CD14-positive monocyte (primary cell): ENCODE data around the gene PKDREJ. TPM values are rescaled to one million over a fixed set of nuclear protein-coding genes. Genes with fewer than 3 reads are reported as not detected.

Experiments used
- DNase-seq, 3 donors: peaks; one replicate each; pipeline ENCODE4 v3.0.0-alpha.2; 2011 to 2022
- H2AFZ ChIP-seq: 2 replicates; pipeline ENCODE4 v1.6.0; 2012; ENCODE audit warnings: mild to moderate bottlenecking, low read depth, low read length, inconsistent platforms; ENCODE audit not compliant: insufficient read depth, poor library complexity, severe bottlenecking
- H3K27ac ChIP-seq, 2 donors: 1 replicate in 1 of 2; 2 replicates in 1 of 2; pipeline ENCODE4 v1.5.1; 2012 to 2013; ENCODE audit warnings: low read length in 2 of 2, control low read depth in 1 of 2, inconsistent platforms in 1 of 2, low read depth in 1 of 2, mild to moderate bottlenecking in 1 of 2
- H3K27me3 ChIP-seq, 2 donors: one replicate each; pipeline versions ENCODE4 v1.6.0 to v1.6.1; 2011 to 2013; ENCODE audit warnings: low read length in 2 of 2; ENCODE audit not compliant: control insufficient read depth in 2 of 2, insufficient read depth in 2 of 2
- H3K36me3 ChIP-seq, 2 donors: replicated peaks in 1 of 2; 1 replicate in 1 of 2; 2 replicates in 1 of 2; pipeline versions ENCODE4 v1.5.1 to v1.6.1; 2012 to 2013; ENCODE audit warnings: low read length in 2 of 2, control low read depth in 1 of 2, inconsistent platforms in 1 of 2, mild to moderate bottlenecking in 1 of 2; ENCODE audit not compliant: insufficient read depth in 2 of 2, control insufficient read depth in 1 of 2
- H3K4me1 ChIP-seq, 2 donors: 1 replicate in 1 of 2; 2 replicates in 1 of 2; pipeline versions ENCODE4 v1.5.1 to v1.6.1; 2012 to 2013; ENCODE audit warnings: low read length in 2 of 2, control low read depth in 1 of 2, inconsistent platforms in 1 of 2, mild to moderate bottlenecking in 1 of 2, moderate library complexity in 1 of 2; ENCODE audit not compliant: insufficient read depth in 2 of 2, control insufficient read depth in 1 of 2
- H3K4me2 ChIP-seq: replicated peaks from 2 replicates; pipeline ENCODE3; 2012; ENCODE audit warnings: low read length, moderate library complexity, mild to moderate bottlenecking; ENCODE audit not compliant: poor library complexity, severe bottlenecking; ENCODE audit errors: extremely low read depth
- H3K4me3 ChIP-seq, 3 experiments: fragments of 200-600 bp in 1 of 3; sonication (generic) in 1 of 3; replicated peaks in 1 of 3; 1 replicate in 2 of 3; 2 replicates in 1 of 3; pipeline ENCODE4 v1.5.1; 2011 to 2013; ENCODE audit warnings: low read length in 3 of 3, mild to moderate bottlenecking in 3 of 3, control low read depth in 2 of 3, low read depth in 2 of 3, inconsistent platforms in 1 of 3, moderate library complexity in 1 of 3
- H3K79me2 ChIP-seq: 2 replicates; pipeline ENCODE4 v1.6.0; 2012; ENCODE audit warnings: mild to moderate bottlenecking, control low read depth, inconsistent platforms, low read length, moderate library complexity; ENCODE audit not compliant: insufficient read depth
- H3K9ac ChIP-seq: 2 replicates; pipeline ENCODE4 v1.6.0; 2017; ENCODE audit warnings: low read length, mild to moderate bottlenecking; ENCODE audit not compliant: insufficient read depth, poor library complexity, severe bottlenecking
- H3K9me3 ChIP-seq, 2 donors: replicated peaks in 1 of 2; 1 replicate in 1 of 2; 2 replicates in 1 of 2; pipeline versions ENCODE4 v1.5.1 to v1.6.1; 2012 to 2013; ENCODE audit warnings: low read length in 2 of 2, control low read depth in 1 of 2; ENCODE audit not compliant: control insufficient read depth in 1 of 2, insufficient read depth in 1 of 2
- H4K20me1 ChIP-seq: 2 replicates; pipeline ENCODE4 v1.6.0; 2012; ENCODE audit warnings: mild to moderate bottlenecking, low read length, control low read depth, moderate library complexity; ENCODE audit not compliant: insufficient read depth
- H3K27ac Mint-ChIP-seq, 7 donors: one replicate each; pipeline ENCODE4 v1.8.0; 2020; ENCODE audit warnings: mild to moderate bottlenecking in 7 of 7, mixed read lengths in 7 of 7, moderate library complexity in 6 of 7, inconsistent platforms in 2 of 7
- H3K27me3 Mint-ChIP-seq, 3 donors: one replicate each; pipeline ENCODE4 v1.8.0; 2021 to 2022; ENCODE audit warnings: low read depth in 3 of 3, mild to moderate bottlenecking in 3 of 3, mixed read lengths in 3 of 3, moderate library complexity in 3 of 3, inconsistent platforms in 1 of 3
- H3K36me3 Mint-ChIP-seq, 2 donors: one replicate each; pipeline ENCODE4 v1.8.0; 2020; ENCODE audit warnings: mixed read lengths in 2 of 2, inconsistent platforms in 1 of 2, mild to moderate bottlenecking in 1 of 2
- H3K4me1 Mint-ChIP-seq: one replicate; pipeline ENCODE4 v1.8.0; 2020; ENCODE audit warnings: mild to moderate bottlenecking, mixed read lengths
- H3K4me3 Mint-ChIP-seq, 2 donors: one replicate each; pipeline ENCODE4 v1.8.0; 2020; ENCODE audit warnings: mild to moderate bottlenecking in 2 of 2, mixed read lengths in 2 of 2, moderate library complexity in 1 of 2
- H3K9me3 Mint-ChIP-seq, 7 donors: one replicate each; pipeline ENCODE4 v1.8.0; 2020 to 2022; ENCODE audit warnings: mixed read lengths in 7 of 7, mild to moderate bottlenecking in 6 of 7, moderate library complexity in 6 of 7, inconsistent platforms in 2 of 7
- CTCF ChIP-seq: fragments of 200-600 bp; IDR thresholded peaks from one replicate; pipeline ENCODE4 v1.8.0; 2022; ENCODE audit warnings: antibody characterized with exemption, mild to moderate bottlenecking
- WGBS: methylation state at CpG from one replicate; pipeline ENCODE4 v1.1.5; 2013; ENCODE audit warnings: missing lambda C conversion rate; ENCODE audit not compliant: insufficient coverage; 5-methylcytosine and 5-hydroxymethylcytosine counted together
- intact Hi-C, 2 donors: fragments of 100-400 bp; cut with micrococcal nuclease; formaldehyde crosslinking; loops; one replicate each; pipeline versions ENCODE4 v1.15.0 to v1.15.1; 2023
- polyA plus RNA-seq, 3 donors: library from polyadenylated mRNA; depleted of rRNA in 1 of 3; unstranded in 2 of 3; stranded (reverse) in 1 of 3; fragments of 300-500 nt in 2 of 3; fragments of >200 nt in 1 of 3; fragmentation: Illumina TruSeq in 2 of 3; gene quantifications; 1 replicate in 2 of 3; 2 replicates in 1 of 3; pipeline ENCODE4 v1.2.3, GENCODE V29; 2012 to 2021

PKDREJ gene
- polyA plus RNA-seq, 3 donors, result not detected

DNA sequence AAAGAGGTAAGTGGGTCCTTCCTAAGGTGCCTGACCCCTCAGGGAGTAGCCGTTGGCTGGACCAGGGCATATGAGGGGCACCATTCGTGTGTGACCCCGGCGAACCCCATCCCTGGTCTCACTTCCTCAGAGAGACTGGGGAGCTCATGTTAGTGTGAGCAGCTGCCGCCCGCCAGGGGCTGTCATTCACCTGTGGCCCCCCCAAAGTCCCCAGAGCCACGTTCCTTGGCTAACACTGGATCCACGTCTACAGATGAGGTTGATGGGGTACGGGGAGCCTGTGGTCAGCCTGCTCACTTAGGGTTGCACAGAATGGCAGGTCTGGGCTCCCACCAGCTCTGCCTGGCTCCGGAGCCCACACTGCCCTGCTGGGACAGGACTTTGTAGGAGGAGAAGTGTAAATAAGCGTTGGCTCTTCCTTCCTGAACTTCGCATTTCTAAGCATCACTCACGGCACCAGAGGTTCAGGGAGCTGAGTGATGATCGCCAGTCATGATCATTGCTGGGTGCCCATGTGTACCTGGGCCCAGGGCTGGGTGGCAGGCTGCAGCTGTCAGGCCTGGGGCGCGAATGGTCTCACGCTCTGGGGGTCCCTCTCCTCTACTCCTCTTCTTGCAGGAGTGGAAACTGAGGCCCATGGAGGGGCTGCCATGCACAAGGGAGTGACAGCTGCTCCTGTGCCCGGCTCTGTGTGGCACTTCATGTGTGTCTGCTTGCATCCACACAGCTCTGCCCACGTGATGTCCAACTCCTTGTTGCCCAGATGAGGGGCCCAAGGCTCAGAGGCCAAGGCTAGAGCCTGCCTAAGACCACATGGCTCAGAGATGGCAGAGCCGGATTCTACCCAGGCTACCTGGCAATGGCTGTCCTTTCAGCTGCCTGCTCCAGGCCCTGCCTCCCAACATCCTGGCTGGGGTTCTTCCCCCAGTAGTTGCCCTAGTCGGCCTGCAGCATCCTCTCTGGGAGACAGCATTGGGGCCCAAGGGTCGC, 15.8 kb upstream of the PKDREJ start:
- no peak overlapping the region for H3K4me2 ChIP-seq
- Mint-ChIP-seq H3K36me3 (peaks cover 78 to 95% of the 10 kb centered on the region in 2 donors), H3K27ac (no peak overlapping the region), H3K4me3 (no peak overlapping the region), H3K4me1 (no peaks in the 10 kb centered on the region), H3K9me3 (peaks cover 0 to 7% (median 0%) of the 10 kb centered on the region in 7 donors), H3K27me3 (no peaks in the 10 kb centered on the region)
- intact Hi-C loops, result no loop called here
- no peaks in the 10 kb centered on the region for H3K27me3 ChIP-seq
- no peak overlapping the region for H3K27ac ChIP-seq
- no peak for DNase-seq
- 97% methylated on average over 19 of the region's 22 CpGs for WGBS
- H3K4me3 ChIP-seq, result no peak overlapping the region
- H3K79me2 ChIP-seq, result no peaks in the 10 kb centered on the region
- TF ChIP-seq CTCF, result no peak
- no peaks in the 10 kb centered on the region for H3K9me3 ChIP-seq
- H4K20me1 ChIP-seq, result no peaks in the 10 kb centered on the region
- H3K4me1 ChIP-seq, result no peaks in the 10 kb centered on the region
- H3K36me3 ChIP-seq, result peaks cover 78 to 97% of the 10 kb centered on the region in 2 donors
- no peak overlapping the region for H2AFZ ChIP-seq
- H3K9ac ChIP-seq, result no peak overlapping the region

DNA sequence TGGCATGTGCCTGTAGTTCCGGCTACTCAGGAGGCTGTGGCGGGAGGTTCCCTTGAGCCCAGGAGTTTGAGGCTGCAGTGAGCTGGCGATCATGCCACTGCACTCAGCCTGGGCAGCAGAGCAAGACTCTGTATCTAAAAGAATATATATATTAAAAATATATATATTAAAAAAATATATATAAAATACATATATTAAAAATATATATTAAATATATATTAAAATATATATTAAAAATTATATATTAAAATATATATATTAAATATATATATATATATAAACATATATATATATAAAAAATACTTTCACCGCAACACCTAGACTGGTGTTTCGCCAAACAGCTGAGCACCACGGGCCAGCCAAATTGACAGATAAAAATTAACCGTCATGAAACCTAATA, 13.4 kb upstream of the PKDREJ start:
- no peak overlapping the region for H3K4me3 ChIP-seq
- H3K36me3 ChIP-seq, result peaks cover 71 to 97% of the 10 kb centered on the region in 2 donors
- intact Hi-C loops, result no loop called here
- H2AFZ ChIP-seq, result no peak overlapping the region
- Mint-ChIP-seq H3K4me3 (no peak overlapping the region), H3K36me3 (peaks cover 81 to 94% of the 10 kb centered on the region in 2 donors), H3K27me3 (no peaks in the 10 kb centered on the region), H3K27ac (no peak overlapping the region), H3K9me3 (peaks cover 0 to 7% (median 0%) of the 10 kb centered on the region in 7 donors), H3K4me1 (no peaks in the 10 kb centered on the region)
- H3K9ac ChIP-seq, result no peak overlapping the region
- H3K27ac ChIP-seq, result no peak overlapping the region
- H3K9me3 ChIP-seq, result no peaks in the 10 kb centered on the region
- H3K4me1 ChIP-seq, result no peaks in the 10 kb centered on the region
- no peaks in the 10 kb centered on the region for H4K20me1 ChIP-seq
- no peaks in the 10 kb centered on the region for H3K27me3 ChIP-seq
- no peak for TF ChIP-seq CTCF
- no peaks in the 10 kb centered on the region for H3K79me2 ChIP-seq
- no CpG with 5 or more reads among the region's 7 CpGs for WGBS
- DNase-seq, result no peak
- H3K4me2 ChIP-seq, result no peak overlapping the region
